NCI-H1694 treated with DMSO at 0.1 percent for 48 hours (cell line): ENCODE results near the gene ME1.
"Not testable (repeated sequence)": the region's sequence is repeated elsewhere in the genome, so short reads cannot be mapped to it uniquely, and the experiment has no call there.

Experiments
- DNase-seq: peaks from one replicate; lab custom pipeline; 2025; lab: John Stamatoyannopoulos, UW

The ME1 gene

DNA sequence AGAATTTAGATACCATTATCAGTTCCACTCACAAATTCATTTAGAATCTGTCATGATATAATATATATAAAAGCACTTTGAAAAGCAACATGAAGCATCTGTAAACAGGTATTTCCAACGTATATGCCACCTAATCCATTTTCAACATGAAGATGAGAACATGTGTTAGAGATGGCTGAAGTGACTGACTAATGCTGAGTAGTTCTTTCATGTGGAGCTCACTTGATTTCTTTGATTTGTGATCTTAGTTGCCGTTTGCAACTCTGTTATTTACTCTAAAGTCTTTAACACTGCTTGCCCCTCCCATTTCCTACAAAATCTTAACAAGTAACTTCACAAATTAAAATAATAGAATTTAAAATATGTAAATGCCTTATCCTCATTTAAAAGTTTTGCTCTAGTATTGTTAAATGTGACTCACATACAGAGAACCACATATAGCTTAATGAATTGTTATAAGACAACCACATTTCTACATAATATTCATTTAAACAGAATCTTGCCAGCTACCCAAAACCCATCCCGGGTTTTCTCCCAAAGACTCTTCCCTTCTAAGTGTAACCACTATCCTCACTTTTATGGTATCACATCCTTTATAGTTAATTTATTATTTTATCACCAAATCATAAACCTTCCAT, 78.3 kb downstream of the ME1 start:
- no peak for DNase-seq

DNA sequence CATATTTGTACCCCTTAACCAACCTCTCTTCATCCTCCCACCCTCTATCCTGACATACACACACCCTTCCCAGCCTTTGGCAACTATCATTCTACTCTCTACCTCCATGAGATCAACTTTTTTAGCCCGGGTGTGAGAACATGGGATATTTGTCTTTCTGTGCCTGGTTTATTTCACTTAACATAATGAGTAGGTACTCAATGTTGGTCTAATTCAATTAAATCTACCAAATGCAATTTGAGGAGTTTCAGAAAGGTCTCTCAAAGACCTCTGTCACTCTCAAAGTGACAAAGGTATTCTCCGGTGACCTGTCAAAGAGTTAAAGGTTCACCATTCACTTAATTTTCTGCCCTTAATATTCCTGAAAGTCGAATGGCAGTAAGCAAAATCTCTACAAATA, 87.7 kb downstream of the ME1 start:
- no peak for DNase-seq

DNA sequence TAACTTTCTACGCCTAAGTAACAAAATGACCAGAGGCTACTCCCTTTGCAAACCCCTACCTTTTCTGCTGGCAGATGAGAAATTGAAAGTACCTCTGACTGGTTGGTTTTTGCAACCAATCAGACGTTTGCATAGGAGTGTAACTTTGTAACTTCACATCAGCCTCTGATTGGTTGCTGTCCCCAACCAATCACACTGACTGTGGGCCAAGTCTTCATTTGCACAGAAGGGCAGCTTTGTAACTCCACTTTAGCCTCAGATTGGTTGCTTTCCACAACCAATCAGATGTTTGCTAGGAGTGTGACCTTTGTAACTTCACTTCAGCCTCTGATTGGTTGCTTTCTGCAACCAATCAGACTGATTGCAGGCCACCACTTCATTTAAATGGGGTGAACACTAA, 89.1 kb downstream of the ME1 start:
- DNase-seq = no peak

DNA sequence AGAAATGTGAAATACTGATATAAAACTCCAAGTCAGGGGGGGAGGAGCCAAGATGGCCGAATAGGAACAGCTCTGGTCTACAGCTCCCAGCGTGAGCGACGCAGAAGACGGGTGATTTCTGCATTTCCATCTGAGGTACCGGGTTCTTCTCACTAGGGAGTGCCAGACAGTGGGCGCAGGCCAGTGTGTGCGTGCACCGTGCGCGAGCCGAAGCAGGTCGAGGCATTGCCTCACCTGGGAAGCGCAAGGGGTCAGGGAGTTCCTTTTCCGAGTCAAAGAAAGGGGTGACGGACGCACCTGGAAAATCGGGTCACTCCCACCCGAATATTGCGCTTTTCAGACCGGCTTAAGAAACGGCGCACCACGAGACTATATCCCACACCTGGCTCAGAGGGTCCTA, 96.9 kb downstream of the ME1 start:
- not testable (repeated sequence) for DNase-seq

GRCh38 chr6:83333500-83333899, 97.4 kb downstream of the ME1 start:
- DNase-seq = no peak

GRCh38 chr6:83314693-83315092, 116.2 kb downstream of the ME1 start:
- DNase-seq = no peak

DNA sequence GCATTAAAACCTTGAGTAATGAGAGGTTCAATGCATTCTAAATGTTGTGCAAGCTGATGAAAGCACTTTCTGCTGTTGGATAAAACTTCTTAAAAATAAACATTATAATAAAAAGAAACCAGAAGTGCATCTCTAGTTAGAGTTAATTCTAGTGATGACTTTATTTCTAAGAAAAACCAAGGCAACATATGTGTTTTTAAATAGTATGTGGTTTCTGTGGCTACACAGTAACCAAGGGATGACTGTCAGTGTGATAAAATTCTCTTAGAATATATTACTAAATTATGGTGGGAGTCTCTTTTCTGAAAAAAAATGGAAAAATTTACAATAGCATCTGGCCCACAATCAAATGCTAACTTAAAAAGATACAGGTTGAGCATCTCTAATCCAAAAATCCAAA, 117.0 kb downstream of the ME1 start:
- DNase-seq = no peak

GRCh38 chr6:83311231-83311630, 119.6 kb downstream of the ME1 start:
- no peak for DNase-seq

DNA sequence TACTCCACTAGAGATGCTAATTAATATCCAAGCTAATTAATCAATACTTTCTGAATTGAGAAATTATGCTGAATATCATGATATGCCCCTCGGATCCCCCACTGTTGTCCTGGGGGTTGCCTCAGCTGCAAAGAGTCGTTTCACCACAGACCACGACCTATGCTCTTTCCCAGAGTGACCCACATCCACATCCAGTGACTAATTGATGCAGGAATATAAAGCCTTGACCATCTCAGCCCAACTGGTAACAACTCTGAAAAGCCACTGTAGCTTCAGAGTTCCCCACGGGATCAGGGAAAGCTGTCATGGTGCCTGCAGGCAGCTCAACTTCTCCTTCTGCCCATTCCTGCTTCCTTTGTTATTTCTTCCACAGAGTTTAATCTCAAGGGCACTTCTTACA, 120.8 kb downstream of the ME1 start:
- DNase-seq = no peak

GRCh38 chr6:83309344-83309743, 121.5 kb downstream of the ME1 start:
- no peak for DNase-seq

- DNase-seq = no peak
Observed at GRCh38 chr6:83308833-83309232, 122.0 kb downstream of the ME1 start.

DNA sequence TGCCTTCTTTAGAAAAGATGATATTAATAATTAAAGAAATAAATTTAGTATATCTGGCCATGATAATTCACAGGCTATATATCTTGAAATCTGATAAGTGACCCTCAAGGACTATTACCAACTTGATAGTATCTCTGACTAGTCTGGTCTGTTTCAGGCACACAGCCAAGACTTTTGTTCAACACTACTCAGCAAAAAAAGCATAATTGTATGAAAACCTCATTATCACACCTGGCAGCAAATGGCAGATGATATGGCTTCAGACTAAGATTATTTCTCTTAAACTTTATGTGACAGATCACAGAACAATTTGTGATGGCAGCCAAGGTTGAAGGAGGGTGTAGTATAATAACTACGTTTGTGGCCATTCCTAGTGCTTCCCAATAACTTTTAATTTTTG, 123.0 kb downstream of the ME1 start:
- no peak for DNase-seq

- no peak for DNase-seq
Observed at GRCh38 chr6:83303426-83303825, 127.4 kb downstream of the ME1 start.

GRCh38 chr6:83294676-83295075, 136.2 kb downstream of the ME1 start:
- no peak for DNase-seq

DNA sequence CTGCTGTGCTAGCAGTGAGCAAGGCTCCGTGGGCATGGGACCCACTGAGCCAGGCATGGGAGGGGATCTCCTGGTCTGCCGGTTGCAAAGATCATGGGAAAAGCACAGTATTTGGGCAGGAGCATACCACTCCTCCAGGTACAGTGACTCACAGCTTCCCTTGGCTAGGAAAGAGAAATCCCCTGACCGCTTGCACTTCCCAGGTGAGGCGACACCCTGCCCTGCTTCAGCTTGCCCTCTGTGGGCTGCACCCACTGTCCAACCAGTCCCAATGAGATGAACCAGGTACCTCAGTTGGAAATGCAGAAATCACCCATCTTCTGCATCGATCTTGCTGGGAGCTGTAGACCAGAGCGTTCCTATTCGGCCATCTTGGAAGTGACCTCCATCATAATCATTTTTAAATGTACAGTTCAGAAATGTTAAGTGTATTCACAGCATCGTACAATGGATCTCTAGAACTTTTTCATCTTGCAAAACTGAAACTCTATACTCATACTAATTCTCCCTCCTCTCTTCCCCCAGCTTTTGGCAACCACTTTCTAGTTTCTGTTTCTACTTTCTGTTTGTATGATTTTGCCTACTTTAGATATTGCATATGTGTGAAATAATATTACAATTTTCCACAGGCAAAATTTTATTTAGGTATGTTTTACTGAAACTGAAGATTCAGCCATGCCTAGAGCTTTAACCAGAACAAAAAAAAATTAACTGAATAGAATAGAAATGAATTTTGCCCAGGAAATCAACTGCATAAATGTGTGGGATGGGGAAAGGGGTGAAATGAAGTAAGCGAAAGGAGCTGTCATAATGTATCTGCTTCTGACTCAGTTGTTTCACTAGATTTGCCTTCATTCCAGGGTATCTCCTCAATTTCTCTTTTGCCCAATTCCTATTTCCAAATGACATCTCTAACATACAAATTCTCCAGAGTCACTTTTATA, 137.7 kb downstream of the ME1 start:
- no peak for DNase-seq

DNA sequence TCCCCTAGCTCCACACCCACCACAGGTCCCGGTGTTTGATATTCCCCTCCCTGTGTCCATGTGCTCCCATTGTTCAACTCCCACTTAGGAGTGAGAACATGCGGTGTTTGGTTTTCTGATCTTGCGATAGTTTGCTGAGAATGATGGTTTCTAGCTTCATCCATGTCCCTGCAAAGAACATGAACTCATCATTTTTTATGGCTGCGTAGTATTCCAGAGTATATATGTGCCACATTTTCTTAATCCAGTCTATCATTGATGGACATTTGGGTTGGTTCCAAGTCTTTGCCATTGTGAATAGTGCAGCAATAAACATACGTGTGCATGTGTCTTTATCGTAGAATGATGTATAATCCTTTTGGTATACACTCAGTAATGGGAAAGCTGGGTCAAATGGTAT, 143.6 kb downstream of the ME1 start:
- DNase-seq = not testable (repeated sequence)

DNA sequence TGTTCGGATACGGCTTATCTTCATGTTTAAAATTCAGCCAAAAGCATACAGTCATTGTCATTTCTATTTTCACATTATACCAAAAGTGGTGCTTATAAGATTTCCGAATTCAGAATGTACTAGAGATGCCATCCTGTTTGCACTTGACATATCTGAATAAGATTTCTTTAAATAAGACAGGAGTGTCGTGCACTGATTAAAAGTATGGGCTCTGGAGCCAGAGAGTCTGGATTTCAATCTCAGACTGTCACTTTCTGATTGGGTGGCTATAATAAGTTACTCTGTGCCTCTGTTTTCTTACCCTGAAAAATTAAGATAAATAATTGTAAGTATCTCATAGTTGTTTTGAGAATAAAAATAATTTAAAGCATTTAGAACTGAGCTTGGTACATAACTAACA, 144.9 kb downstream of the ME1 start:
- no peak for DNase-seq

DNA sequence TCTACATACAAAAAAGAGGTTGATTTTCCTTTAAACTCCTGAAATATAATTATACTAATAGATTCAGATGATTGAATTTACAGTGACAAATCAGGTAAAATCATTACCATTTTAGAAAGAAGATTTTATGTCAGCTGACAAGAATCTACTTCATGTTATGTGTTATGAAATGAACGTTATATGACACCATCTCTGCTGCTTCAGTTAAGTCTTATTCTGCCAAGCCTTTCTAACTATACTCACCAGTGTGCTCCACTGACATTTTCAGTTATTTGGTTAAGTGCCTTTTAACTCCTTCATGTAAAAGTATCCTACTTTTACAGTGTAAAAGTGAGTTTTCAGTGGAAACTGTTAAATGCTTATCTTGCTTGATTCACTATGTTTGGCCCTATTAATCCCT, 157.3 kb downstream of the ME1 start:
- DNase-seq = no peak

DNA sequence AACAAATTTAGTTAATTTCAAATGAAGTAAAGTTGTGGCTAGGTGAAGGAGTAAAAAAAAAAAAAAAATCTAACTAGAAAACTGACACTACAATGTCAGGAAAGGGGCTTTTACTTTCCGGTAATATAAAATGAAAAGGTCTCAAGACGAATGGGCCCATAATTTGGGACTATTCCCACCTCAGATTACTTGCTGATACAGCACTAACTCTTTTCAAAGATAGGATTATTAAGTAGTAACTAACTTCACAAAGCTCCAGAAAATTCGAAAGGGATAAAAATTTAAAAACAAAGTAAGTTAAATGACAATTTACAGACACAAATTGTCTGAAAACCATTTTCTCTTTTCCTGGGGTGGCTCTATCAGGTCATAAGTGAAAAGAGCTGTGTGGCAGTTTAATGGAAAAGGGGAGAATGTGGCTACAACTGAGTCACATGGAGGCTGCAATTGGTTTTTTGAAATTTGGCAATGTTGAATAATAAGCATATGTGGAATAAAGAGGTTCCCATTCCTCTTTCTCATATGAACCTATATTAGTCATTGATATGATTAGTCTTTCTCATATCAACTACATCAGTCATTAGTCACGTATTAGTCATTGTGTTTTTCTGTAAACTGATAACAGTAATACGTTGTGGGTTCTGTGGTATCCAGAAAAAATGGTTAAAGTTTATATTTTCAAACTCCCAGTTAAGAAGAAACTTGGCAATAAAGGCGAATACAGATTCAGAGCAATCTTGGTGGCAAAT, 159.7 kb downstream of the ME1 start:
- DNase-seq = no peak

- no peak for DNase-seq
Observed at GRCh38 chr6:83265384-83265783, 165.5 kb downstream of the ME1 start.

GRCh38 chr6:83260577-83260976, 170.3 kb downstream of the ME1 start:
- DNase-seq = no peak

DNA sequence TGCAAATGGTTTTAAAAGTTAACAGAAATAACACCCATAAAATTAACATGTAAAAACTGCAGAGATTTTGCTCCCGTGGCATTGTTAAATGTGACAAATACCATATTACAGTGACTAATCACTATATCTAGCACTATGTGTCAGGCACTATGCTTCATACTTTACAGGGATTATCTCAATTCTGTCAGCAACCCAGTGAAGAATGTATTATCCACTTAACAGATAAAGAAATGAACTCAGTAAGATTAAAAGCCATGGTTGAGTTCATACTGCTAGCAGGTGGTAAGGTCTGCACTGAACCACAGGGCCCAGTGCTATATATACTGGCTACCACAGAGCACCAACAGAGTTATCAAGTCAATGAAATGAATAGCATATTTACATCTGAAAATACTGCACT, 172.3 kb downstream of the ME1 start:
- no peak for DNase-seq

DNA sequence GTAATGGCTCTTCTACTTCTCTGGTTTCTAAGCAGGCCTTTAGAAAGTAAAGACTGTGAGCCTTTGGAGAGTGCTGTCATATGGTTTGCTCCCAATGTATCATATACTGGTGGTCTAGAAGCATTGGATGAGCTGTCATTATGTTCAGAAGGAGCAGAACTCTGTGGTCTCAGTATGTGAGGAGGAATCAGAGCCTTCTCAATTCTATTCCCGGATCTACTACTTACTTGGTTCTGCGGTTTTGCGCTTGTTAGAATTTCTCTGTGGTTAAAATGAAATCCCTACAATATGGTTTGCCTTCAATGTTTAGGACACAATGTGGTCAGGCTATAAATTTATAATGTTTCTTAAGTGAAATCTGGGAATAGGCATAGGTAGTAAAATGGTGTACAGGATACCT, 173.1 kb downstream of the ME1 start:
- DNase-seq = no peak
